Stimulated activated CD4-positive, alpha-beta T cell treated with anti-CD3 and anti-CD28 coated beads, Interleukin-12 subunit alpha, Interleukin-12 subunit beta, amount 100 ng/mL, for 4 hours (primary cell): ENCODE data around the gene IGF2BP3.

Experiments used
- DNase-seq: peaks from one replicate; pipeline ENCODE4 v3.0.0-alpha.2; 2020

IGF2BP3 gene

DNA sequence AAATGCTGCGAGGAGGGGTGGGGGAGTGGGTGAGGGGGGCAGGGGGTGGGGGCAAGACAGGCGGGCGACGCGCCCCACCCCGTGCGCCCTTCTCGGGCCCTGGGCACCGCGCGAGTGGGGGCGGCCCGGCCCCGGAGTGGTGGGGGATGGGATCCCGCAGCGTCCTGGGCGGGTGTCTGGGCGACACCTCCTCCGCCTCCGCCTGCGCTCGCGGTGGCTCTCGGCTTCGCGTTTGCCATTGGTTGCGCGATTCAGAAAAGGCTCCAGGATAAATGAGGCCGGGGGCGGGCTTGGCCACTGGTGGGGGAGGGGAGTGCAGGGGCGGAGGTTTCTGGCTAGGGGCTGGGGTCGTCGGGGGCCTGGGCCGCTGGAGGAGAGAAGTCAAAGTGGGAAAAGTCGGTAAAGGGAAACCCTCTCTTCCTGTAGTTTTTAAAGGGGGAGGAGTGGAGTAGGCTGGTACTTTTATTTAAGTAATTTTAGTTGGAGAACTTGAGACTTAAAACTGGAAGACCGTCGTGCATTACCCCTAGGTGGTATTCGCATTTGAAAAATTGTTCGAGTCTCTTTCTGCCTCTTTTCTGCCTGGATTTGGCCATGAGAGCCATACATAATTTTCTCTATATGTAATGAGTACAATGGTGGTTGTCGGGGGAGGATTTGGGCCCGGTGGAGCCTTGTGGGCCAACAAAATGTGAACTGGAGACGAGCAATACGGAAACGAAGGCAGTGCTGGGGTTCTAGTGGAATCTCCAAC lies 992 bp upstream of the IGF2BP3 start:
- peak; percentile 24 for DNase-seq

DNA sequence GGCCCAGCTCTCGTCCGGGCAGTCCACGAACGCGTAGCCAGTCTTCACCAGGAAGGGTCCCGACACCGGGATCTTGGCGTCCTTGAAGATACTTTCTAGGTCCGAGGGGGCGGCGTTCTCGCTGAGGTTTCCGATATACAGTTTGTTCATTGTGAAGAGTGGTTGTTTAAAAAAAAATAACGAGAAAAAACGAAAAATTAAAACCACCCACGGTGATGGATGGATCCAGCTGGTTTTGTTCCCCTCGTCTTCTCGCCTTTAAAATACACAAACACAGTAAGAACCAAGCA lies 385 bp downstream of the IGF2BP3 start:
- DNase-seq, result no peak

DNA sequence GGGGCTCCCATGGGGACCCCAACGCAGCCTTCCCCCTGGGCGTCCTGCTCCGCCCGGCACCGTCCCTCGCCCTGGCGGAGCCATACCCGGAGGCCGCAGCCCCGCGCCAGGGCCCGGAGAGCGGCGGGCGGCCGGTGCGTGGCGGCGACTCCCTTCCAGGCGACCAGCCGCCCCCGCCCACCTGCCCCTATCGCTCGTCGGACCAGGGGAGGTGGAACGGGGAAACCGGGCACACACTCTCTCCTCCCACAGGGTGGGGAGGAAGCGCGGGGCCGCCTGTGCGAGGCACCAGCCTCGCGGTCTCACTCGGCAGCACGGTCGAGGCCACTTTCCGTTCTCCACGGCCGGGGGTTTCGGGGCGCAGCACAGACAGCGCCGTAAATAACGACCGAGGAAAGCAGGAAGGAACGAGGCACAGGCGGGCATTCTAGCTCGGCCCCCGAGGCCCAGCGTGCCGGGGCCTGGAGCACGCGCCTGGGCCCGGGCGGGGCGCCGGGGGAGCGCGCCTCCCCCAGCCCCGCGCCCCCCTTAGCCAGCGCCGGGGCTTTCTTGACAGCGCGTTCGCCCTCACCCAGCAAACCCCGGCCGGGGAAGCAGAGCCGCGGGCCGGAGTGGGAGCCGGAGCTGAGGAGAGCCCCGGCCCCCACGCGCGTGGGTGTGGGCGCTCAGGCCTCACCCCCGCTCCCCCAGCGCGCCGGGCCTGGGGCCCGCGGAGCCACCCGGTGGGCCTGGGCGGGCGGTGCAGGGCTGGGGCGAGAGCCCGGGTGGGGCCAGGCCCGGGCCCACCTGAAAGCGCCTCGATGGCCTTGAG lies 936 bp downstream of the IGF2BP3 start:
- peak; percentile 26 for DNase-seq

- DNase-seq, result peak; percentile 12
Observed at GRCh38 chr7:23468526-23469149, 1.7 kb downstream of the IGF2BP3 start.

- DNase-seq, result peak; percentile 14
Observed at GRCh38 chr7:23467806-23468525, 2.3 kb downstream of the IGF2BP3 start.

- no peak for DNase-seq
Observed at GRCh38 chr7:23467291-23467805, 2.9 kb downstream of the IGF2BP3 start.

GRCh38 chr7:23462846-23463245 lies 7.4 kb downstream of the IGF2BP3 start:
- DNase-seq, result no peak

DNA sequence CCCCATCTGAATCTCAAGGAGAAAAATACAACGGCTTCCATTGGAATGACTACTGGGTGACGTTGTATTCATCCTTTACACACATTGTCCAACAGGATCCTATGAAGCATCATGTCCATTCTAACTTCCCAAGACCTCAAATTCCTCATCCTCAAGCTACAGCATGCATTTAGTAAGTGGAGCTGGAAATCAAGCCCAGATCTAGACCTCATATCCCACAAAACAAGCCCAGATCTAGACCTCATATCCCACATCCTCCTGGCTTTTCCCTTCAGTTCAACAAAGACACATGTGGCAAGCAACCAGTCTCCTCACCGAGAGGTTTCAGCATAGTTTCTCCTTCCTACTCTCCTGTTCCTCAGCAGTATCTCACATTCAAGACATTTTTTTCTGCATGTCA lies 12.2 kb downstream of the IGF2BP3 start:
- DNase-seq, result no peak

DNA sequence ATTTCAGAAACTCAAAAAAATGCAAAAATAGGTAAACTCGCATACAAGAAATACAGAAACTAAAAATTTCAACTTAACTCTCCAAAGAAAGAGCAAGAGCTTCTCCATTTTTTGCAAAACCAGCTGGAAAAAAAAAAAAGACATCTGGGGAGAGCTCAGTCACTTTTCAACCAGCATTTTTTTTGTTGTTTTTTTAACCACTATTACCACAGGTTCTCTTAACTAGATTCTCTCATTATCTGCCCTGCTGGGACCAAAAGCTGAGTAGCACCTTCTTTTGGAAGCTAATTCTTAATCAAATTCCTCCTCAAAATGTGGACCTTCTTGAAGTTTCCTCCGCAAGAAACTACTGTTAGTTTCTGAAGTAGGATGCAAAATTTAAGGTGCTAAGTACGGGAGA lies 14.2 kb downstream of the IGF2BP3 start:
- DNase-seq, result no peak

DNA sequence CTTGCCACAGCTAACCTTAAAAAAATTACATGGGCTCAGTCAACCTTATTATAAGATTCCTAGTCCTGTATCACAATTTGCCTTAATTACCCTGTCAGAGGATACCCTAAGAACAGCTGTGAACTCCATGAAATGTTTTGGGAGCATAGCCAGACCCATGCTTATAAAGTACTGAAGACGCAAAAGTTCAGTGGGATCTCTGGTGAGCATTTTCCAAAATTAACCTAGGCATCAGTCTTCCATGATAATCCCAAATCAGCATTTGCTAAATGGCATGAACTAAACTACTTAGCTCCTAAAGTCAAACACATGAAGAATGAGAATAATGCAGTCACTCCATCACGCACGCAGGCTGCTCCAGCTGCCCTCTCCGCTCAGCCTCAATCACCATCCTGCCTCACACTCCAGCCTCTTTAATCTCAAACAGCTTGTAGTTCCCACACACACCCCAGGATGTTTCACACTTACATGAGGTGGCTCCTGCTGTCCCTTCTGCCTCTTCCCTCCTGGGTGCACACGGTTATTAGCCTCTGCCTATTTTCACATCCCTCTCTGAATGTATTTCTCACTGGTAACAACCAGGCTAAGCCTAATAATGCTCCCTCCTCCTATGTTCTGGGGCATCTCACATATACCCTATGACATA lies 15.3 kb downstream of the IGF2BP3 start:
- DNase-seq, result no peak

DNA sequence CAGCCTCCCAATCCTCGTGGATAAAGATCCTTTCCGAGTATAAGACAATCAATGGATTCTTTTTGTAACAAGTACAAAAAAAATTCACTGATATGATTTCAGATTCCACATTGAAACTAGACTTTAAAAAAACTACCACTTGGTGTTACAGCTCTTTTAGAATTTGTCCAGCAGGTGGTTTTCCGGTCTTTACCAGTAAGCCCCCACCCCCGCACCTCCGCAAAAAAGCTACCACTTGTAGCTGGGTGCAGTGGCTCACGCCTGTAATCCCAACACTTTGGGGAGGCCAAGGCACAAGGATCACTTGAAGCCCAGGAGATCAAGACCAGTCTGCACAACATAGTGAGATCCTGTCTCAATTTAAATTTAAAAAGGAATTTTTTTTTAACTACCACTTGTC lies 19.8 kb downstream of the IGF2BP3 start:
- no peak for DNase-seq

GRCh38 chr7:23449941-23450340 lies 20.4 kb downstream of the IGF2BP3 start:
- no peak for DNase-seq

DNA sequence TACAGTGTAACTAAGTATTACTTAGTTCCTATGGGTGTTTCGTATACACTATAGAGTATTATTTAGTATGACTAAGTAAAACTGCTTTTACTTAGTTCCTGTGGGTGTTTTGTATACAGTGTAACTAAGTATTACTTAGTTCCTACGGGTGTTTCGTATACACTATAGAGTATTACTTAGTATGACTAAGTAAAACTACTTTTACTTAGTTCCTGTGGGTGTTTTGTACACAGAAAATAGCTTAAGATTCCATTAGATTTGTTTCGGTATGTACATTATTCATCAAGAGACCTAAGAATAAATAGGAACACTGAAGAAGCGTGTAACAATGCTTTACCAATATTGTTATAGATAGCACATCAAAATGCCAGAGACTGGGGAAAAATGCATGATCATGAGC lies 25.0 kb downstream of the IGF2BP3 start:
- DNase-seq, result no peak

GRCh38 chr7:23443974-23444373 lies 26.3 kb downstream of the IGF2BP3 start:
- DNase-seq, result no peak

DNA sequence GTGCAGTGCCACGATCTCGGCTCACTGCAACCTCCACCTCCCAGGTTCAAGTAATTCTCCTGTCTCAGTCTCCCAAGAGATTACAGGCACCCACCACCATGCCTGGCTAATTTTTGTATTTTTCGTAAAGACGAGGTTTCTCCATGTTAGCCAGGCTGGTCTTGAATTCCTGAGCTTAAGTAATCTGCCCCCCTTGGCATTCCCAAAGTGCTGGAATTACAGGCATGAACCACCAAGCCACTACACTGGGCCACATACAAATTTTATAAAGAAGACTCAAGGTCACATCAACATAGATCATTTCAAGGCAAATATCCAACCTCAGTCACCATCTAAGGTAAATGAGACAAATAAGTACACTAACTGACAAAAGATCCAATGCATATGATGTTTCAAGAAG lies 32.1 kb downstream of the IGF2BP3 start:
- no peak for DNase-seq

GRCh38 chr7:23434147-23434917 lies 36.0 kb downstream of the IGF2BP3 start:
- DNase-seq, result no peak

DNA sequence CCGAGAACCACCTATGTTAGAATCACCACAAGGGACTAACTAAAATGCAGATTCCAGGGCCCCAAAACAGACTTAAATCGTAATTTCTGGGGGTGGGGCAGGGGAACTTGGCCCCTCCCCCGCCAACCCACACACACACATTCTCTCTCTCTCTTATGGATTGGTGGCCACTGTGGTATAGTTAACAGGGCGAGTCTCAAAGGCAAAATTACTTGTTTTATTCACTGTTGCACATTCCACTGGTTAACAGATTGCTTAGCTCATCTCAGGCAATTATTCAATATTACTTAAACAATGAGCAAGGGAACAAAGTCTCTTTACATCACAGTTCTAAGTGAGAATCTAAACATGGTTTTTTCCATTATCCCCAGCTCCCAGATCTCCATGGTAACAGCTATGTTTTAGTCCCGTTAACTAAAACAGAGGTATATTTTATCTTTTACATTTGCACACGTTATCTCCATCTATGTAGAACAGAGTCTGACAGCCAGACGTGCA lies 38.5 kb downstream of the IGF2BP3 start:
- no peak for DNase-seq

DNA sequence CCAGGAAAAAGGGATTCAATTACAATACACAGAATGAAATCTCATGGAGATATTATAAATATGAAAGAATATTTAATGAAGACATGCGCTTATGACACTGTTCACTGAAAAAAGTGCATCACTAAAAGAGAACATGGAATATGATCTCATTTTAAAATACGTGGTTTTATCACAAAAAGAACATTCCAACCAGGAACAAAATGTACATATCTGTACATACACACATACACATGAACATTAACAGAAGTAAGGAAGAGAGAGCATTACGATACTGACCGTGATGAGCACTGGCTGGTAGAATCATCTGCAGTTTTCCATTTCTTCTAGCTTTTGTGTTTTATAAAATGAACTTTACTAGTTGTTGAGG lies 39.4 kb downstream of the IGF2BP3 start:
- no peak for DNase-seq

- DNase-seq, result no peak
Observed at GRCh38 chr7:23426876-23427275, 43.4 kb downstream of the IGF2BP3 start.

DNA sequence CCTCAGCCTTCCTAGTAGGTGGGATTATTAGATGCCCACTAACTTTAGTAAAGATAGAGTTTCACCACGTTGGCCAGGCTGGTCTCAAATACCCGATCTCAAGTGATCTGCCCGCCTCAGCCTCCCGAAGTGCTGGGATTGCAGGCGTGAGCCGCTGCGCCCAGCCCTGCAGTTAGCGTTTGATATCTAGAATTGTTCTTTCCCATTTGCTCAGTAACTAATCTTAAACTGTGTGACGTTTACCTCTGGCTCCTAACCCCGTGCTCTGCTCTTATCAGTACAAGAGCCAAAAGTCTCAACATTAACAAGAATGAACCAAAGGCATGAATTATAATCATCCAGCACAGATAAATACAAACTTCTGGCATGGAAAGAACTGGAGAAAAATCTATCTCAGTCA lies 47.4 kb downstream of the IGF2BP3 start:
- DNase-seq, result no peak

GRCh38 chr7:23422384-23422783 lies 47.9 kb downstream of the IGF2BP3 start:
- no peak for DNase-seq

GRCh38 chr7:23419845-23420244 lies 50.4 kb downstream of the IGF2BP3 start:
- DNase-seq, result no peak
